K562 (cell line): ENCODE results near the gene SMIM3. TPM values are rescaled to one million over a fixed set of nuclear protein-coding genes. Genes with fewer than 3 reads are reported as not detected.

ENCODE experiments used
- ASH1L ChIP-seq: fragments of 450-650 bp; IDR thresholded peaks from 2 replicates; pipeline ENCODE4 v1.6.1; 2018; ENCODE audit warnings: borderline replicate concordance, mild to moderate bottlenecking, low read depth; ENCODE audit not compliant: partially characterized antibody
- GABPB2 ChIP-seq: fragments of 250-450 bp; sonication (Bioruptor Pico); conservative IDR thresholded peaks from 2 replicates; pipeline ENCODE4 v1.5.1; 2021; ENCODE audit warnings: mild to moderate bottlenecking
- MEF2A ChIP-seq: IDR thresholded peaks from 2 replicates; pipeline ENCODE4 v1.6.1; 2011; ENCODE audit warnings: low read depth, mild to moderate bottlenecking, low read length, moderate library complexity; ENCODE audit not compliant: control insufficient read depth
- SP1 ChIP-seq: sonication (generic); formaldehyde crosslinking; IDR thresholded peaks from 2 replicates; pipeline ENCODE4 v1.8.1; 2022; ENCODE audit warnings: mild to moderate bottlenecking, missing genetic modification reagents
- TCF7L2 ChIP-seq: fragments of 150-350 bp; IDR thresholded peaks from 2 replicates; pipeline ENCODE4 v1.6.1; 2016; ENCODE audit warnings: low read depth, mild to moderate bottlenecking, low read length, moderate library complexity
- ZFX ChIP-seq: sonication (generic); formaldehyde crosslinking; IDR thresholded peaks from 2 replicates; pipeline ENCODE4 v1.8.0; 2022; ENCODE audit warnings: mild to moderate bottlenecking, missing genetic modification reagents, moderate library complexity
- ZNF217 ChIP-seq: sonication (generic); formaldehyde crosslinking; IDR thresholded peaks from 2 replicates; pipeline ENCODE4 v1.8.0; 2022; ENCODE audit warnings: mild to moderate bottlenecking, missing genetic modification reagents
- ZNF583 ChIP-seq: fragments of 250-450 bp; sonication (Bioruptor Pico); IDR thresholded peaks from 2 replicates; pipeline ENCODE4 v1.4.0; 2020
- ZNF668 ChIP-seq: fragments of 250-450 bp; sonication (Bioruptor Pico); IDR thresholded peaks from 2 replicates; pipeline ENCODE4 v1.8.0; 2022; ENCODE audit warnings: mild to moderate bottlenecking, inconsistent platforms
- ZNF76 ChIP-seq: fragments of 250-450 bp; sonication (Bioruptor Pico); IDR thresholded peaks from 2 replicates; pipeline ENCODE4 v1.4.0; 2020; ENCODE audit warnings: mild to moderate bottlenecking, moderate library complexity, borderline replicate concordance
- polyA plus RNA-seq, 8 experiments: library from polyadenylated mRNA; depleted of rRNA in 4 of 8; stranded (reverse) in 5 of 8; unstranded in 3 of 8; fragments of >200 nt; fragmentation: Nextera tagmentation in 2 of 8; fragmentation: Illumina TruSeq in 1 of 8; extraction: Ambion mirVana in 2 of 8; extraction: Trizol in 1 of 8; gene quantifications; 2 replicates each; pipeline versions ENCODE4 v1.2.1 to v1.2.3, GENCODE V29; 2011 to 2014; ENCODE audit warnings: inconsistent platforms in 1 of 8, missing spikeins in 1 of 8
- total RNA-seq, 7 experiments: library from RNA; depleted of rRNA in 6 of 7; stranded (reverse); fragments of >200 nt in 6 of 7; fragmentation: Illumina TruSeq in 2 of 7; extraction: Trizol in 2 of 7; gene quantifications; 2 replicates each; pipeline versions ENCODE4 v1.2.1 to v1.2.3, GENCODE V29; 2011 to 2021; ENCODE audit warnings: low replicate concordance in 1 of 7
- TF ChIP-seq, protein P1 (sequence below): fragments of 450-650 bp; IDR thresholded peaks from 2 replicates; pipeline ENCODE4 v1.6.1; 2016; ENCODE audit warnings: low read depth
- TF ChIP-seq, protein P2 (sequence below), 2 experiments: fragments of 450-650 bp; IDR thresholded peaks; 2 replicates each; pipeline ENCODE4 v1.6.1; 2016
- TF ChIP-seq, protein P3 (sequence below): sonication (generic); formaldehyde crosslinking; IDR thresholded peaks from 2 replicates; pipeline ENCODE4 v1.5.0; 2020; ENCODE audit warnings: missing genetic modification reagents

Gene SMIM3
- total and polyA plus RNA-seq, 9 of the 15 experiments (the other 6 are each of a cell fraction or from before 2014, with no cell fraction given) = 4.1 to 27.7 (median 13.6) TPM

DNA sequence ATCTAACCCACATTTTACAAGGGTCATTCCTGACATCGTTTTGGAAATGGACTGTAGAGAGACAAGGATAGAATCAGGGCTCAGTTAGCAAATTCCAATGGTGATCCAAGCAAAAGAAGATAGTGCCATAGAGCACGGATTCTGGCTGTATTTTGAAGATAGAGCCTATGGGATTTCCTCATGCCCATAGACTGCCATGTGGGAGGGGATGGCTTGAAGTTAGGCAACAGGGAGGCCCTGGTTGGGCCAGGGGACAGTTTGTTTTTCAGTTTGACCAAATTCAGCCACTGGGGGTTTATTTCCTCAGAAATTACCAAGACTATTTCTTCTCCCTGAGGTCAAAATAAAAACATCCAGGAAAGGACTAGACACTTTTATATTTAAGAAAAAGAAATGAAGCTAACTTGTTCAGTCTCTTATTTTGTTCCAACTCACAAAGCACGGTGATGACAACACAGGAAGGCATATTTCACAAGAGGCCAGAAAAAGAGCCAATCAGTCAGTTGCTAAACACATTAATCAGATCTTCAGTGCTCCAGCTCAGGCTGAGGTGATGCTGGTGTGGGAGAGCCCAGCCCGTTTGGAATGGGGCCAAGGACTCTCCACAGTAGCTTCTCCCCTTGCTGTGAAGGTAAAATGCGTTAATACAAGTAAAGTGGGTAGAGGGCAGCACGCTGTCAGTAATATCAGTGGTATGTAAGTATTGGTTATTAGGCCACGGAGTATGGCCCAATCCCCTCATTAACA is 15.4 kb upstream of the SMIM3 start (continued):
- no peak for TF ChIP-seq GABPB2 (CRISPR knock-in tag)
- TF ChIP-seq SP1 = 0 out of 2 replicates have a peak, but pooled peaks have one; percentile 31
- no peak for TF ChIP-seq ZNF217 (CRISPR knock-in tag)
- no peak for TF ChIP-seq ASH1L
- TF ChIP-seq, protein P1, sequence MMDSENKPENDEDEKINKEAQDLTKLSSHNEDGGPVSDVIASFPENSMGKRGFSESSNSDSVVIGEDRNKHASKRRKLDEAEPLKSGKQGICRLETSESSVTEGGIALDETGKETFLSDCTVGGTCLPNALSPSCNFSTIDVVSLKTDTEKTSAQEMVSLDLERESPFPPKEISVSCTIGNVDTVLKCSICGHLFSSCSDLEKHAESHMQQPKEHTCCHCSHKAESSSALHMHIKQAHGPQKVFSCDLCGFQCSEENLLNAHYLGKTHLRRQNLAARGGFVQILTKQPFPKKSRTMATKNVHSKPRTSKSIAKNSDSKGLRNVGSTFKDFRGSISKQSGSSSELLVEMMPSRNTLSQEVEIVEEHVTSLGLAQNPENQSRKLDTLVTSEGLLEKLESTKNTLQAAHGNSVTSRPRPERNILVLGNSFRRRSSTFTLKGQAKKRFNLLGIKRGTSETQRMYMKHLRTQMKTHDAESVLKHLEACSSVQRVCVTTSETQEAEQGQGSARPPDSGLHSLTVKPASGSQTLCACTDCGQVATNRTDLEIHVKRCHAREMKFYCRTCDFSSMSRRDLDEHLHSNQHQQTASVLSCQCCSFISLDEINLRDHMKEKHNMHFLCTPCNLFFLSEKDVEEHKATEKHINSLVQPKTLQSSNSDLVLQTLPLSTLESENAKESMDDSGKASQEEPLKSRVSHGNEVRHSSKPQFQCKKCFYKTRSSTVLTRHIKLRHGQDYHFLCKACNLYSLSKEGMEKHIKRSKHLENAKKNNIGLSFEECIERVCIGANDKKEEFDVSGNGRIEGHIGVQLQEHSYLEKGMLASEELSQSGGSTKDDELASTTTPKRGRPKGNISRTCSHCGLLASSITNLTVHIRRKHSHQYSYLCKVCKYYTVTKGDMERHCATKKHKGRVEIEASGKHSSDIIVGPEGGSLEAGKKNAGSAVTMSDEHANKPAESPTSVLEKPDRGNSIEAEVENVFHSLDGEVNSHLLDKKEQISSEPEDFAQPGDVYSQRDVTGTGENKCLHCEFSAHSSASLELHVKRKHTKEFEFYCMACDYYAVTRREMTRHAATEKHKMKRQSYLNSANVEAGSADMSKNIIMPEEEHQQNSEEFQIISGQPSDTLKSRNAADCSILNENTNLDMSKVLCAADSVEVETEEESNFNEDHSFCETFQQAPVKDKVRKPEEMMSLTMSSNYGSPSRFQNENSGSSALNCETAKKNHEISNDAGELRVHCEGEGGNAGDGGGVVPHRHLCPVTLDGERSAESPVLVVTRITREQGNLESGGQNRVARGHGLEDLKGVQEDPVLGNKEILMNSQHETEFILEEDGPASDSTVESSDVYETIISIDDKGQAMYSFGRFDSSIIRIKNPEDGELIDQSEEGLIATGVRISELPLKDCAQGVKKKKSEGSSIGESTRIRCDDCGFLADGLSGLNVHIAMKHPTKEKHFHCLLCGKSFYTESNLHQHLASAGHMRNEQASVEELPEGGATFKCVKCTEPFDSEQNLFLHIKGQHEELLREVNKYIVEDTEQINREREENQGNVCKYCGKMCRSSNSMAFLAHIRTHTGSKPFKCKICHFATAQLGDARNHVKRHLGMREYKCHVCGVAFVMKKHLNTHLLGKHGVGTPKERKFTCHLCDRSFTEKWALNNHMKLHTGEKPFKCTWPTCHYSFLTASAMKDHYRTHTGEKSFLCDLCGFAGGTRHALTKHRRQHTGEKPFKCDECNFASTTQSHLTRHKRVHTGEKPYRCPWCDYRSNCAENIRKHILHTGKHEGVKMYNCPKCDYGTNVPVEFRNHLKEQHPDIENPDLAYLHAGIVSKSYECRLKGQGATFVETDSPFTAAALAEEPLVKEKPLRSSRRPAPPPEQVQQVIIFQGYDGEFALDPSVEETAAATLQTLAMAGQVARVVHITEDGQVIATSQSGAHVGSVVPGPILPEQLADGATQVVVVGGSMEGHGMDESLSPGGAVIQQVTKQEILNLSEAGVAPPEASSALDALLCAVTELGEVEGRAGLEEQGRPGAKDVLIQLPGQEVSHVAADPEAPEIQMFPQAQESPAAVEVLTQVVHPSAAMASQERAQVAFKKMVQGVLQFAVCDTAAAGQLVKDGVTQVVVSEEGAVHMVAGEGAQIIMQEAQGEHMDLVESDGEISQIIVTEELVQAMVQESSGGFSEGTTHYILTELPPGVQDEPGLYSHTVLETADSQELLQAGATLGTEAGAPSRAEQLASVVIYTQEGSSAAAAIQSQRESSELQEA = no peak
- TF ChIP-seq, protein P2, sequence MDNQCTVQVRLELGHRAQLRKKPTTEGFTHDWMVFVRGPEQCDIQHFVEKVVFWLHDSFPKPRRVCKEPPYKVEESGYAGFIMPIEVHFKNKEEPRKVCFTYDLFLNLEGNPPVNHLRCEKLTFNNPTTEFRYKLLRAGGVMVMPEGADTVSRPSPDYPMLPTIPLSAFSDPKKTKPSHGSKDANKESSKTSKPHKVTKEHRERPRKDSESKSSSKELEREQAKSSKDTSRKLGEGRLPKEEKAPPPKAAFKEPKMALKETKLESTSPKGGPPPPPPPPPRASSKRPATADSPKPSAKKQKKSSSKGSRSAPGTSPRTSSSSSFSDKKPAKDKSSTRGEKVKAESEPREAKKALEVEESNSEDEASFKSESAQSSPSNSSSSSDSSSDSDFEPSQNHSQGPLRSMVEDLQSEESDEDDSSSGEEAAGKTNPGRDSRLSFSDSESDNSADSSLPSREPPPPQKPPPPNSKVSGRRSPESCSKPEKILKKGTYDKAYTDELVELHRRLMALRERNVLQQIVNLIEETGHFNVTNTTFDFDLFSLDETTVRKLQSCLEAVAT (IDR thresholded peaks at IDR 0.05) = no peak
- peak; percentile 40 for TF ChIP-seq ZFX (CRISPR knock-in tag)
- TF ChIP-seq TCF7L2 = no peak
- 0 out of 2 replicates have a peak, but pooled peaks have one; percentile 72 for TF ChIP-seq ZNF668 (CRISPR knock-in tag)
- TF ChIP-seq ZNF583 (CRISPR knock-in tag) = 0 out of 2 replicates have a peak, but pooled peaks have one; percentile 32
- TF ChIP-seq MEF2A = no peak
- peak; percentile 61; the same call in 1 of the 2 replicates for TF ChIP-seq ZNF76 (CRISPR knock-in tag)
- TF ChIP-seq, protein P3, sequence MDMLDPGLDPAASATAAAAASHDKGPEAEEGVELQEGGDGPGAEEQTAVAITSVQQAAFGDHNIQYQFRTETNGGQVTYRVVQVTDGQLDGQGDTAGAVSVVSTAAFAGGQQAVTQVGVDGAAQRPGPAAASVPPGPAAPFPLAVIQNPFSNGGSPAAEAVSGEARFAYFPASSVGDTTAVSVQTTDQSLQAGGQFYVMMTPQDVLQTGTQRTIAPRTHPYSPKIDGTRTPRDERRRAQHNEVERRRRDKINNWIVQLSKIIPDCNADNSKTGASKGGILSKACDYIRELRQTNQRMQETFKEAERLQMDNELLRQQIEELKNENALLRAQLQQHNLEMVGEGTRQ = no peak
